Measurements from ENCODE around the gene CRTC3. TPM values are rescaled to one million over a fixed set of nuclear protein-coding genes. Genes with fewer than 3 reads are reported as not detected.
"Not testable (repeated sequence)": the region's sequence is repeated elsewhere in the genome, so short reads cannot be mapped to it uniquely, and the experiment has no call there.

The CRTC3 gene
- total and polyA plus RNA-seq, 2 experiments from 2014 or later: 15.7 to 17.6 TPM

DNA sequence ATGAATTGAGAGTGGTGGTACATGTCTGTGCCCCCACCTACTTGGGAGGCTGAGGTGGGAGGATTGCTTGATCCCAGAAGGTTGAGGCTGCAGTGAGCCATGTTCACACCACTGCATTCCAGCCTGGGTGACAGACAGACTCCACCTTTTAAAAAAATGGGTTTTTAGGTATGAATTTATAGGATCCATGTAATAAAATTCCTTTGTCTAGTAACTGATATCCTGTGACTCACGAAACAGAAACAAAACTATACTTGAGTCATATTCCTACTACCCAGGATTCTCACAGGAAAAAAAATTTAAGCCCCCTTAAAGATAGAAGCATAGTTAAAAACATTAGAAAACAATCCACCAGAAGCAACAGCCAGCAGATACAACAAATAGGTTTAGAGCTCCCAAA, 10.0 kb upstream of the CRTC3 start:
- Histone ChIP-seq H3K4me2 (no peak overlapping the region), H3K4me1 (ENCODE audit: insufficient read depth) (no peaks in the 10 kb centered on the region), H4K20me1 (ENCODE audit: insufficient read depth, poor library complexity, severe bottlenecking) (no peaks in the 10 kb centered on the region), H2AFZ (no peak overlapping the region), H3K79me2 (no peaks in the 10 kb centered on the region), H3K9me2 (replicated peaks; ENCODE audit: insufficient read depth) (no peaks in the 10 kb centered on the region), H3K9me3 (ENCODE audit: low read depth) (no peaks in the 10 kb centered on the region), H3K27ac (no peak overlapping the region), H3K36me3 (replicated peaks; ENCODE audit: insufficient read depth, low read depth) (no peaks in the 10 kb centered on the region), H3K27me3 (no peaks in the 10 kb centered on the region), H3K4me3 (no peak overlapping the region)
- DNase-seq (ENCODE audit: low spot score): no peak
- TF ChIP-seq, protein P1, sequence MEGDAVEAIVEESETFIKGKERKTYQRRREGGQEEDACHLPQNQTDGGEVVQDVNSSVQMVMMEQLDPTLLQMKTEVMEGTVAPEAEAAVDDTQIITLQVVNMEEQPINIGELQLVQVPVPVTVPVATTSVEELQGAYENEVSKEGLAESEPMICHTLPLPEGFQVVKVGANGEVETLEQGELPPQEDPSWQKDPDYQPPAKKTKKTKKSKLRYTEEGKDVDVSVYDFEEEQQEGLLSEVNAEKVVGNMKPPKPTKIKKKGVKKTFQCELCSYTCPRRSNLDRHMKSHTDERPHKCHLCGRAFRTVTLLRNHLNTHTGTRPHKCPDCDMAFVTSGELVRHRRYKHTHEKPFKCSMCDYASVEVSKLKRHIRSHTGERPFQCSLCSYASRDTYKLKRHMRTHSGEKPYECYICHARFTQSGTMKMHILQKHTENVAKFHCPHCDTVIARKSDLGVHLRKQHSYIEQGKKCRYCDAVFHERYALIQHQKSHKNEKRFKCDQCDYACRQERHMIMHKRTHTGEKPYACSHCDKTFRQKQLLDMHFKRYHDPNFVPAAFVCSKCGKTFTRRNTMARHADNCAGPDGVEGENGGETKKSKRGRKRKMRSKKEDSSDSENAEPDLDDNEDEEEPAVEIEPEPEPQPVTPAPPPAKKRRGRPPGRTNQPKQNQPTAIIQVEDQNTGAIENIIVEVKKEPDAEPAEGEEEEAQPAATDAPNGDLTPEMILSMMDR (IDR thresholded peaks at IDR 0.05; ENCODE audit: poor library complexity): no peak
- no peak for TF ChIP-seq EZH2phosphoT487 (IDR thresholded peaks at IDR 0.05; ENCODE audit: low read depth, severe bottlenecking, unreplicated experiment)
- no peak for TF ChIP-seq EZH2 (IDR thresholded peaks at IDR 0.05; ENCODE audit: borderline replicate concordance)
- 67% methylated on average over 1 of the region's 1 CpG for WGBS (ENCODE audit: low lambda C conversion rate, missing lambda C conversion rate)

DNA sequence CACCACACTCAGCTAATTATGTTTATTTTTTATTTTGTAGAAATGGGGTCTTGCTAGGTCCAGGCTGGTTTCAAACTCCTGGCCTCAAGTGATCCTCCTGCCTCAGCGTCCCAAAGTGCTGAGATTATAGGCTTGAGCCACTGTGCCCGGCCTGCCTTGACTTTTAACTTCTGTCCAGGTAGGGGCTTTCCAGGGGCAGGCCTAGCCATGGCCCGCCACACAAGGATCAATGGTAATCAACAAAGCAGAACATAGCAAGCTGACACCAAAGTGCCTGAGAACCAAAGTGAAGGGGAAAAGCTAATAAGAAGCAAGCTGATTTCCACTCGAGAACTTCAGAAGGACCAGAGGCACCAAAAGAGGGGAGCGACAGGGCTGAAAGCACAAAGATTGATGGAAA, 9.4 kb upstream of the CRTC3 start:
- no peaks in the 10 kb centered on the region for H3K4me1 ChIP-seq (ENCODE audit: insufficient read depth)
- WGBS (ENCODE audit: low lambda C conversion rate, missing lambda C conversion rate): 91% methylated on average over 5 of the region's 5 CpGs

DNA sequence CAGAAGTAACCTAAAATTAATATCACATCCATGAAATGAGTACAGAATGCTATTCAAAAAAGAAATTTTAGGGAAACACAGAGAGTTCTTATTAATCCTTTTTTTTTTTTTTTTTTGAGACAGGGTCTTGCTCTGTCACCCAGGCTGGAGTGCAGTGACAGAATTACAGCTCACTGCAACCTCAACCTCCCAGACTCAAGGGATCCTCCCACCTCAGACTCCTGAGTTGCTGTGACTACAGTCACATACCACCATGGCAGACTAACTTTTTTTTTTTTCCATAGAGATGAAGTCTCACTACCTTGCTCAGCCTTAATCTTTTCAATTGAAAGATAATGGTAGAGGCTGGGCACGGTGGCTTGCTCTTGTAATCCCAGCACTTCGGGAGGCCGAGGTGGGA, 6.3 kb upstream of the CRTC3 start:
- no peak overlapping the region for H2AFZ ChIP-seq

More for the DNA sequence above, 9.4 kb upstream of the CRTC3 start:
- H3K9me3 ChIP-seq (ENCODE audit: low read depth): no peaks in the 10 kb centered on the region
- H3K36me3 ChIP-seq (replicated peaks; ENCODE audit: insufficient read depth, low read depth): no peaks in the 10 kb centered on the region
- no peak for DNase-seq (ENCODE audit: low spot score)
- no peak overlapping the region for H3K4me2 ChIP-seq
- H3K27ac ChIP-seq: no peak overlapping the region
- H3K9me2 ChIP-seq (replicated peaks; ENCODE audit: insufficient read depth): no peaks in the 10 kb centered on the region
- TF ChIP-seq, protein P1 (IDR thresholded peaks at IDR 0.05; ENCODE audit: poor library complexity): no peak
- no peak for TF ChIP-seq EZH2 (IDR thresholded peaks at IDR 0.05; ENCODE audit: borderline replicate concordance)
- no peak for TF ChIP-seq EZH2phosphoT487 (IDR thresholded peaks at IDR 0.05; ENCODE audit: low read depth, severe bottlenecking, unreplicated experiment)
- H3K4me3 ChIP-seq: no peak overlapping the region
- H3K27me3 ChIP-seq: no peaks in the 10 kb centered on the region
- H4K20me1 ChIP-seq (ENCODE audit: insufficient read depth, poor library complexity, severe bottlenecking): no peaks in the 10 kb centered on the region
- H2AFZ ChIP-seq: no peak overlapping the region
- no peaks in the 10 kb centered on the region for H3K79me2 ChIP-seq

DNA sequence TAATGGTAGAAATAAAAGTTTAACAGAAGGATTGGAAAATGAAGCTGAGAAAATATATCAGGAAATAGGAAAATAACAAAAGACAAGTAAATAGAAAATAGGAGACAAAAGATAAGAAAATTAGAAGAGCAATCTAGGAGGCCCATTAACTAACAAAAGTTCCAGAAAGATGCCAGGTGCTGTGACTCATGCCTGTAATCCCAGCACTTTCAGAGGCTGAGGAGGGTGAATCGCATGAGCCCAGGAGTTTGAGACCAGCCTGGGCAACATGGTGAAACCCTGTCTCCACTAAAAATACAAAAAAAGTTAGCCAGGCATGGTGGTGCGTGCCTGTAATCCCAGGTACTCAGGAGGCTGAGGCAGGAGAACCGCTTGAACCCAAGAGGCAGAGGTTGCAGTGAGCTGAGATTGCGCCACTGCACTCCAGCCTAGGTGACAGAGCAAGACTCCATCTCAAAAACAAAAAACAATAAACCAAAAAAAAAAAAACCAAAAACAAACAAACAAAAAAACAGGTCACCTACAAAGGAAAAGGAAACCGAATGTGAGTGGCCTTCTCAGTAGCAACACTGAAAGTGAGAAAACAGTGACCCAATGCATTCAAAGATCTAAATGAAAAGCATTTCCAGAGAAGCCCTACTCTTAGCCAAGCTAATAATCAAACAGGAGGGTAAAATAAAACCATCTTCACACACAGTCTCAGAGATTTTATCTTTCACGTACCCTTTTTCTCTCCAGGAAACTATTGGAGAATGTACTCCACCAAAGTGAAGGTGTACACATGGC, 5.5 kb upstream of the CRTC3 start:
- not testable (repeated sequence) for H3K4me2 ChIP-seq; H3K4me3 ChIP-seq; H3K4me1 ChIP-seq (ENCODE audit: insufficient read depth); H4K20me1 ChIP-seq (ENCODE audit: insufficient read depth, poor library complexity, severe bottlenecking); H3K9me3 ChIP-seq (ENCODE audit: low read depth); H3K27me3 ChIP-seq; DNase-seq (ENCODE audit: low spot score); H3K36me3 ChIP-seq (replicated peaks; ENCODE audit: insufficient read depth, low read depth); H3K27ac ChIP-seq; H2AFZ ChIP-seq; H3K79me2 ChIP-seq; H3K9me2 ChIP-seq (replicated peaks; ENCODE audit: insufficient read depth)
- 96% methylated on average over 6 of the region's 6 CpGs for WGBS (ENCODE audit: low lambda C conversion rate, missing lambda C conversion rate)

More for the DNA sequence above, 6.3 kb upstream of the CRTC3 start:
- no peaks in the 10 kb centered on the region for H3K36me3 ChIP-seq (replicated peaks; ENCODE audit: insufficient read depth, low read depth)
- TF ChIP-seq EZH2 (IDR thresholded peaks at IDR 0.05; ENCODE audit: borderline replicate concordance): no peak
- no peak for TF ChIP-seq EZH2phosphoT487 (IDR thresholded peaks at IDR 0.05; ENCODE audit: low read depth, severe bottlenecking, unreplicated experiment)
- TF ChIP-seq, protein P1 (IDR thresholded peaks at IDR 0.05; ENCODE audit: poor library complexity): no peak
- H3K27ac ChIP-seq: no peak overlapping the region
- no peak overlapping the region for H3K4me2 ChIP-seq
- 91% methylated on average over 3 of the region's 3 CpGs for WGBS (ENCODE audit: low lambda C conversion rate, missing lambda C conversion rate)
- H3K4me1 ChIP-seq (ENCODE audit: insufficient read depth): no peaks in the 10 kb centered on the region
- no peak overlapping the region for H3K4me3 ChIP-seq
- H3K9me2 ChIP-seq (replicated peaks; ENCODE audit: insufficient read depth): no peaks in the 10 kb centered on the region
- H3K79me2 ChIP-seq: no peaks in the 10 kb centered on the region
- no peak for DNase-seq (ENCODE audit: low spot score)
- no peaks in the 10 kb centered on the region for H4K20me1 ChIP-seq (ENCODE audit: insufficient read depth, poor library complexity, severe bottlenecking)
- H3K9me3 ChIP-seq (ENCODE audit: low read depth): no peaks in the 10 kb centered on the region
- H3K27me3 ChIP-seq: no peaks in the 10 kb centered on the region
